ENCODE data around the gene FETUB. TPM values are rescaled to one million over a fixed set of nuclear protein-coding genes. Genes with fewer than 3 reads are reported as not detected.

The FETUB gene
- total RNA-seq, 2 experiments from 2014 or later, result not detected

GRCh38 chr3:186617036-186617946 is 22.9 kb upstream of the FETUB start:
- H3K4me3 Mint-ChIP-seq, result peak overlapping the region; percentile 26
- ATAC-seq (peak; percentile 98), DNase-seq (peak; percentile 89)
- no peaks in the 10 kb centered on the region for H3K36me3 Mint-ChIP-seq
- no peaks in the 10 kb centered on the region for H3K9me3 Mint-ChIP-seq (ENCODE audit: low read depth)
- H3K4me1 Mint-ChIP-seq, result peaks cover 21% of the 10 kb centered on the region
- CTCF ChIA-PET, result interaction anchor here (0.5 to 8.1 kb wide), 71 partner anchors 8 to 686 kb away, joined by 3 to 106 read pairs (median 4); partner anchors contain the start of genes DNAJB11, EIF4A2, FETUB and HRG
- H3K27me3 Mint-ChIP-seq, result peaks cover 50% of the 10 kb centered on the region
- H3K27ac Mint-ChIP-seq, result no peak overlapping the region

- no peak overlapping the region for H3K4me3 Mint-ChIP-seq
- peaks cover 48% of the 10 kb centered on the region for H3K27me3 Mint-ChIP-seq
- CTCF ChIA-PET, result interaction anchor here (1.2 to 8.1 kb wide), 5 partner anchors 7 to 546 kb away, joined by 5 to 106 read pairs (median 11); no protein-coding TSS in a partner anchor
- DNase-seq (no peak), ATAC-seq (no peak)
- H3K9me3 Mint-ChIP-seq (ENCODE audit: low read depth), result no peaks in the 10 kb centered on the region
- no peak overlapping the region for H3K27ac Mint-ChIP-seq
- no peaks in the 10 kb centered on the region for H3K36me3 Mint-ChIP-seq
- H3K4me1 Mint-ChIP-seq, result peaks cover 21% of the 10 kb centered on the region
These were observed 21.8 kb upstream of the FETUB start for GRCh38 chr3:186618318-186618938.

- peaks cover 41% of the 10 kb centered on the region for H3K27me3 Mint-ChIP-seq
- no peak overlapping the region for H3K4me3 Mint-ChIP-seq
- H3K4me1 Mint-ChIP-seq, result peaks cover 15% of the 10 kb centered on the region
- H3K36me3 Mint-ChIP-seq, result no peaks in the 10 kb centered on the region
- ATAC-seq (no peak), DNase-seq (no peak)
- CTCF ChIA-PET, result interaction anchor here (1.0 to 1.2 kb wide), 2 partner anchors 10 to 202 kb away, joined by 3 to 8 read pairs; no protein-coding TSS in a partner anchor
- no peaks in the 10 kb centered on the region for H3K9me3 Mint-ChIP-seq (ENCODE audit: low read depth)
- H3K27ac Mint-ChIP-seq, result no peak overlapping the region
These were observed 20.4 kb upstream of the FETUB start for GRCh38 chr3:186619787-186620212.

- CTCF ChIA-PET, result interaction anchor here (0.7 to 1.2 kb wide), 4 partner anchors 10 to 325 kb away, joined by 3 to 8 read pairs (median 3); no protein-coding TSS in a partner anchor
- Mint-ChIP-seq H3K27ac (no peak overlapping the region), H3K36me3 (no peaks in the 10 kb centered on the region)
These were observed 19.7 kb upstream of the FETUB start for GRCh38 chr3:186620213-186621092.

GRCh38 chr3:186621894-186622650 is 18.1 kb upstream of the FETUB start:
- ATAC-seq (no peak), DNase-seq (no peak)
- Mint-ChIP-seq H3K27ac (no peak overlapping the region), H3K4me3 (no peak overlapping the region), H3K4me1 (peaks cover 5% of the 10 kb centered on the region), H3K27me3 (peaks cover 36% of the 10 kb centered on the region), H3K9me3 (ENCODE audit: low read depth) (no peaks in the 10 kb centered on the region), H3K36me3 (no peaks in the 10 kb centered on the region)
- CTCF ChIA-PET, result interaction anchor here (1.2 kb wide), 1 partner anchor 8 kb away, joined by 3 read pairs; no protein-coding TSS in a partner anchor

More at GRCh38 chr3:186620213-186621092, 19.7 kb upstream of the FETUB start:
- DNase-seq (no peak), ATAC-seq (no peak)
- peaks cover 39% of the 10 kb centered on the region for H3K27me3 Mint-ChIP-seq
- peaks cover 13% of the 10 kb centered on the region for H3K4me1 Mint-ChIP-seq
- H3K4me3 Mint-ChIP-seq, result no peak overlapping the region
- H3K9me3 Mint-ChIP-seq (ENCODE audit: low read depth), result no peaks in the 10 kb centered on the region

- Mint-ChIP-seq H3K4me3 (no peak overlapping the region), H3K27ac (no peak overlapping the region), H3K36me3 (no peaks in the 10 kb centered on the region), H3K9me3 (ENCODE audit: low read depth) (no peaks in the 10 kb centered on the region), H3K27me3 (peaks cover 30% of the 10 kb centered on the region), H3K4me1 (no peaks in the 10 kb centered on the region)
- DNase-seq, result no peak
- CTCF ChIA-PET, result interaction anchor here (1.2 kb wide), 1 partner anchor 9 kb away, joined by 3 read pairs; no protein-coding TSS in a partner anchor
- no peak for ATAC-seq
These were observed 17.4 kb upstream of the FETUB start for GRCh38 chr3:186622651-186623310.

GRCh38 chr3:186624598-186624997 is 15.6 kb upstream of the FETUB start:
- DNase-seq (no peak), ATAC-seq (no peak)
- no peak overlapping the region for H3K4me3 Mint-ChIP-seq
- peaks cover 25% of the 10 kb centered on the region for H3K27me3 Mint-ChIP-seq
- no peaks in the 10 kb centered on the region for H3K36me3 Mint-ChIP-seq
- CTCF ChIA-PET, result interaction anchor here (3.6 kb wide), 1 partner anchor 8 kb away, joined by 31 read pairs; no protein-coding TSS in a partner anchor
- H3K4me1 Mint-ChIP-seq, result no peaks in the 10 kb centered on the region
- no peaks in the 10 kb centered on the region for H3K9me3 Mint-ChIP-seq (ENCODE audit: low read depth)
- H3K27ac Mint-ChIP-seq, result no peak overlapping the region

GRCh38 chr3:186625600-186626042 is 14.6 kb upstream of the FETUB start:
- Mint-ChIP-seq H3K27ac (no peak overlapping the region), H3K4me1 (no peaks in the 10 kb centered on the region), H3K27me3 (peaks cover 29% of the 10 kb centered on the region), H3K9me3 (ENCODE audit: low read depth) (no peaks in the 10 kb centered on the region), H3K36me3 (no peaks in the 10 kb centered on the region), H3K4me3 (no peak overlapping the region)
- ATAC-seq (no peak), DNase-seq (no peak)
- CTCF ChIA-PET, result interaction anchor here (3.6 kb wide), 1 partner anchor 9 kb away, joined by 31 read pairs; no protein-coding TSS in a partner anchor

GRCh38 chr3:186626254-186626847 is 13.8 kb upstream of the FETUB start:
- no peaks in the 10 kb centered on the region for H3K9me3 Mint-ChIP-seq (ENCODE audit: low read depth)
- ATAC-seq, result no peak
- peaks cover 29% of the 10 kb centered on the region for H3K27me3 Mint-ChIP-seq
- no peak overlapping the region for H3K4me3 Mint-ChIP-seq
- no peak for DNase-seq
- no peaks in the 10 kb centered on the region for H3K4me1 Mint-ChIP-seq
- CTCF ChIA-PET, result interaction anchor here (3.6 kb wide), 1 partner anchor 10 kb away, joined by 31 read pairs; no protein-coding TSS in a partner anchor
- H3K27ac Mint-ChIP-seq, result no peak overlapping the region
- H3K36me3 Mint-ChIP-seq, result no peaks in the 10 kb centered on the region

GRCh38 chr3:186627852-186628414 is 12.3 kb upstream of the FETUB start:
- DNase-seq, result no peak
- CTCF ChIA-PET, result no interaction called here
- Mint-ChIP-seq H3K4me3 (no peak overlapping the region), H3K9me3 (ENCODE audit: low read depth) (no peaks in the 10 kb centered on the region), H3K27me3 (peaks cover 20% of the 10 kb centered on the region), H3K36me3 (no peaks in the 10 kb centered on the region), H3K4me1 (no peaks in the 10 kb centered on the region), H3K27ac (no peak overlapping the region)
- no peak for ATAC-seq

- no peaks in the 10 kb centered on the region for H3K36me3 Mint-ChIP-seq
- peaks cover 15% of the 10 kb centered on the region for H3K27me3 Mint-ChIP-seq
- CTCF ChIA-PET, result interaction anchor here (2.9 kb wide), 1 partner anchor 11 kb away, joined by 9 read pairs; no protein-coding TSS in a partner anchor
- ATAC-seq (no peak), DNase-seq (no peak)
- H3K4me3 Mint-ChIP-seq, result no peak overlapping the region
- H3K4me1 Mint-ChIP-seq, result no peaks in the 10 kb centered on the region
- H3K9me3 Mint-ChIP-seq (ENCODE audit: low read depth), result no peaks in the 10 kb centered on the region
- no peak overlapping the region for H3K27ac Mint-ChIP-seq
These were observed 11.4 kb upstream of the FETUB start for GRCh38 chr3:186628756-186629155.
